ENCODE data around the gene ARHGAP23. TPM values are rescaled to one million over a fixed set of nuclear protein-coding genes. Genes with fewer than 3 reads are reported as not detected.

ARHGAP23 gene
- total and polyA plus RNA-seq, 8 donors = 27.7 to 51.0 (median 39.7) TPM

GRCh38 chr17:38448208-38448771 is 20.0 kb downstream of the ARHGAP23 start:
- no peaks in the 10 kb centered on the region for H3K9me3 ChIP-seq
- H3K36me3 ChIP-seq = no peaks in the 10 kb centered on the region
- peaks cover 0 to 18% of the 10 kb centered on the region in 2 donors for H3K27me3 ChIP-seq
- intact Hi-C loops (cut with DNase I) = no loop called here
- ATAC-seq (no peak), DNase-seq (no peak)
- H3K4me1 ChIP-seq = peaks cover 36 to 70% of the 10 kb centered on the region in 2 donors
- no peak overlapping the region for H3K4me3 ChIP-seq
- H3K27ac ChIP-seq = peak overlapping the region; percentile 42 to 67
- TF ChIP-seq CTCF (IDR thresholded peaks at IDR 0.05) = no peak

GRCh38 chr17:38449364-38449763 is 21.1 kb downstream of the ARHGAP23 start:
- peak overlapping the region in 1 of 2 donors; percentile 73 for H3K27ac ChIP-seq
- intact Hi-C loops (cut with DNase I) = no loop called here

GRCh38 chr17:38450557-38451029 is 22.3 kb downstream of the ARHGAP23 start:
- no peak for TF ChIP-seq CTCF (IDR thresholded peaks at IDR 0.05)
- intact Hi-C loops (cut with DNase I) = no loop called here
- H3K9me3 ChIP-seq = no peaks in the 10 kb centered on the region
- no peak for ATAC-seq
- peak overlapping the region; percentile 26 to 73 for H3K27ac ChIP-seq
- H3K36me3 ChIP-seq = no peaks in the 10 kb centered on the region
- no peak for DNase-seq
- peaks cover 37 to 78% of the 10 kb centered on the region in 2 donors for H3K4me1 ChIP-seq
- H3K4me3 ChIP-seq = no peak overlapping the region
- peaks cover 0 to 29% of the 10 kb centered on the region in 2 donors for H3K27me3 ChIP-seq

More at GRCh38 chr17:38449364-38449763, 21.1 kb downstream of the ARHGAP23 start:
- DNase-seq = no peak
- Histone ChIP-seq H3K4me1 (peaks cover 30 to 66% of the 10 kb centered on the region in 2 donors), H3K27me3 (peaks cover 0 to 26% of the 10 kb centered on the region in 2 donors), H3K36me3 (no peaks in the 10 kb centered on the region), H3K4me3 (no peak overlapping the region), H3K9me3 (no peaks in the 10 kb centered on the region)
- TF ChIP-seq CTCF (IDR thresholded peaks at IDR 0.05) = no peak
- no peak for ATAC-seq

GRCh38 chr17:38451030-38451839 is 23.0 kb downstream of the ARHGAP23 start:
- intact Hi-C loops (cut with DNase I) = no loop called here
- DNase-seq = peak in 1 of 4 donors; percentile 64
- H3K4me1 ChIP-seq = peaks cover 37 to 84% of the 10 kb centered on the region in 2 donors
- ATAC-seq = peak; percentile 35
- peaks cover 0 to 29% of the 10 kb centered on the region in 2 donors for H3K27me3 ChIP-seq
- peak overlapping the region; percentile 73 to 80 for H3K27ac ChIP-seq
- H3K9me3 ChIP-seq = no peaks in the 10 kb centered on the region
- no peaks in the 10 kb centered on the region for H3K36me3 ChIP-seq
- TF ChIP-seq CTCF (IDR thresholded peaks at IDR 0.05) = no peak
- H3K4me3 ChIP-seq = peak overlapping the region; percentile 3 to 5
